ENCODE results near the gene ANXA6.

ANXA6 gene

DNA sequence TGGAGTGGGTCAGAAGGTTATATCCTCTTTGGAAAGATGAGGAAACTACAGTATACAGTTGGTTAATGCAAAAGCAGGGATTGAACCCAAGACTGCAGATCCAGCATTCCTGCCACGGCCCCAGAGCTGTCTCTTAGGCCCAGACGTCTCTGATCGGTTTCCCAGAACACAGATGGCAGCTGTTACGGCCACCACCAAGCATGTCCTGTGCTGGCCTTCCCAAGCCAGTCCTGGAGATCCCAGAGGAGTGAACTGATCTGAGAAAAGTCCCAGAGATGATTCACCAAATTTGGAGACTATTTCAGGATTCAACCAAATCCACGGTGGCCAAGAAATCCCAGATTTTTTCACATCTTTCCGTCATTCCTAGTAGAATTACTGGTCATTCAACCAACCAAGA is 96.8 kb downstream of the ANXA6 start:
- FAIRE-seq = no peak

- no peak for FAIRE-seq
These were observed 98.6 kb downstream of the ANXA6 start for GRCh38 chr5:151058891-151059489.

- FAIRE-seq = no peak
These were observed 99.3 kb downstream of the ANXA6 start for GRCh38 chr5:151058301-151058700.

- FAIRE-seq = no peak
These were observed 100.9 kb downstream of the ANXA6 start for GRCh38 chr5:151056379-151057325.

GRCh38 chr5:151055336-151055735 is 102.2 kb downstream of the ANXA6 start:
- no peak for FAIRE-seq

DNA sequence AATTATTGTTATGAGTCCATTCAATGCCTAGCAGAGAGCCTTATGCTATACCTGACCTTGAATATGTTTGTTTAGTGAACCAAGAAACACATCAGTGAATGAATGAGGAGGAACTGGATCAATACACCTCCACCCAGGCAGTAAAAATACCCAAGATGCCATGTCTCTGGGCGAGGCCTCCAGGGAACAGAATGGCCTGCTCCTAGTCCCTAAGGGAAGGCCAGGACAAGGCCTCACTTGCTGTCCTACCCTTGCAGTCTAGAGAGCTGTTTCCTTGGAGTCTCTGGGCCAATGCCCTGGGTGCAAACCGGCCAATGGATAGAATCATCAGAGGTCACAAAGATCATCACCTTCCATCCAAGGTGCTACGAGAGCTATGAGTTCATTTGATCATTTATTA is 102.9 kb downstream of the ANXA6 start:
- no peak for FAIRE-seq

DNA sequence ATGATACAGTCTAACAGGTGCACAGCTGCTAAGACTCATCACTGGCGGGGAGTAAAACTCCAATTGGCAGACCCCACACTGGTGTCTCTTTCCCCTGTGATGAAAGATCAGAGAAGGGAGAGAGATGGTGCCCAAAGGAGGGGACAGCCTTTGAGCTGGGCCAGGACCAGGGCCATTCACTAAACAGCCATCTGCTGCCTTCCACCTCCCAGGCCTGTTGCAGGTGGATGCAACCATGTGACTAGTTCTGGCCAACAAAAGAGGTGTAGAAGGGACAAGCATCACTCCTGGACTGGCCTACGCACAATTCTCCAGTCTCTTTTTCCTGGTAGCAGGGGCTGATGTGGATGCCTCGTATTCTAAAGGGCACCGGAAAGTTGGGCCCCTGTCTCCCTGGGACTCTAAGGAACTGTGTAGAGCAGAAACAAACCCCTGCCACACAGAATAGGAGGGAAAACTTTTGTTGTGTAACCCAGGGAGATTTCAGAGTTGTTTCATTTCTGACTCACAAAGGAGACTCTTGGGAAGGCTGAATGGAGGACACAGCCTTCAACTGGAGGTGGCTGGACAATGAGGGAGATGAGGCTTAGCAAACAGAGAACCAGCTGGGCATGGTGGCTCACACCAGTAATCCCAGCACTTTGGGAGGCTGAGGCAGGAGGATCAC is 103.7 kb downstream of the ANXA6 start:
- no peak for FAIRE-seq

DNA sequence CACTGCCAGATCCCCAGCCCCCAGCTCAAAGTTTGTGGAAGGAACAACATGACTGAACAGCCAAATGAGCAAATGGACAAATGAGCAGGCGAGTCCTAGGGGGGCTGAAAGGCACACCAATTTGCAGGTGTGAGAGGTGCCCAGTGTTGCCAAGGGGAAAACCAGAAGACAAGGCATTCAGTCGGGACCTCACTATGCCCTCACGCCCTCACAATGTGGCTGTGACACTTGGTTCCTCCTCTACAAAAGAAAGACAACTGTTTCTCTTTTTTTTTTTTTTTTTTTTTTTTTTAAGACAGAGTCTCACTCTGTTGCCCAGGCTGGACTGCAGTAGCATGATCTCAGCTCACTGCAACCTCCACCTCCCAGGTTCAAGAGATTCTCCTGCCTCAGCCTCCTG is 104.7 kb downstream of the ANXA6 start:
- FAIRE-seq = no peak

DNA sequence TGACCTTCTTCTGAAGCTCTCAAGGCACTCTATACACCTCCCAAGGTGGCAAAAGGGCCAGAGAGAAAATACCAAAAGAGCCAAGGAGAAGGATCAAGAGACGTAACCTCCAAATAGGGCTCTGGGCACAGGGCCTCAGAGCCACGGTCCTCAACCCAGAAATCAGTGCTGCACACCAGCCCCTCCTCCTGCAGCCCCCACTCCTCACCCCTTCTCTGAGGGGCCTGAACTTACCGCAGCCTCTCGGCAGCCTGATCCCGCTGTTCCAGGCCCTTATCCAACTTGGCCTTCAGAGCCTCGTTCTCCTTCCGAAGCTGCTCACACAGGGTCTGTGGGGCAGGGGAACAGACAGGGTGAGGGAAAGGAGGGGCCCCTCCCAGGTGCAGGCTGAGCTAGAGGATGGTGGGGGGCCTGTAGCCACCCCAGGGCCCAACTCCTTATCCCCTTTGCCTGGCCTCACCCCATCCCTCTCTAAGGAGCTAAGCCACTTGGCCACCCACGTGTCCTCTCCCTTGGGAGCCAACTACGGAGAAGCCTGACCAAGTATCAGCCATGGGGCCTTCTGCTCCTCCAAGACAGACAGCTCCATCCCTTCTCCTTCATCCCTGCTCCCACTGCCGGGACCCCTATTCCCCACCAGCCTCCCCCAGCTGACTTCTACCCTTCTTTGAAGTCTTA is 105.5 kb downstream of the ANXA6 start:
- no peak for FAIRE-seq

- no peak for FAIRE-seq
These were observed 106.3 kb downstream of the ANXA6 start for GRCh38 chr5:151051066-151051930.
